Measurements from ENCODE around the gene SEMA5A. TPM values are rescaled to one million over a fixed set of nuclear protein-coding genes. Genes with fewer than 3 reads are reported as not detected.

Gene SEMA5A
- polyA plus RNA-seq, 3 donors = not detected

GRCh38 chr5:9313751-9314150, 232.1 kb downstream of the SEMA5A start:
- no peaks in the 10 kb centered on the region for H3K79me2 ChIP-seq (ENCODE audit: insufficient read depth, low read length)
- intact Hi-C loops (cut with micrococcal nuclease) = no loop called here
- no peak overlapping the region for H3K4me3 Mint-ChIP-seq
- no peak overlapping the region for H3K4me3 ChIP-seq (replicated peaks in 1 of 3; ENCODE audit: low read depth in 2 of 3, low read length in 3 of 3)
- H3K36me3 Mint-ChIP-seq = no peaks in the 10 kb centered on the region
- DNase-seq = no peak
- H2AFZ ChIP-seq (ENCODE audit: insufficient read depth, low read depth, low read length, poor library complexity, severe bottlenecking) = no peak overlapping the region
- no peaks in the 10 kb centered on the region for H3K36me3 ChIP-seq (replicated peaks in 1 of 2; ENCODE audit: control insufficient read depth in 1 of 2, insufficient read depth in 2 of 2, low read length in 2 of 2)
- no peak for TF ChIP-seq CTCF (IDR thresholded peaks at IDR 0.05)
- H3K27me3 ChIP-seq (ENCODE audit: control insufficient read depth in 2 of 2, insufficient read depth in 2 of 2, low read length in 2 of 2) = no peaks in the 10 kb centered on the region
- no peaks in the 10 kb centered on the region for H4K20me1 ChIP-seq (ENCODE audit: insufficient read depth, low read length)
- H3K4me1 ChIP-seq (ENCODE audit: control insufficient read depth in 1 of 2, insufficient read depth in 2 of 2, low read length in 2 of 2) = no peaks in the 10 kb centered on the region
- no peaks in the 10 kb centered on the region for H3K4me1 Mint-ChIP-seq
- H3K9ac ChIP-seq (ENCODE audit: insufficient read depth, low read length, poor library complexity, severe bottlenecking) = no peak overlapping the region
- H3K27ac ChIP-seq (ENCODE audit: low read depth in 1 of 2, low read length in 2 of 2) = no peak overlapping the region
- H3K9me3 ChIP-seq (replicated peaks in 1 of 2; ENCODE audit: control insufficient read depth in 1 of 2, insufficient read depth in 1 of 2, low read length in 2 of 2) = no peaks in the 10 kb centered on the region
- H3K9me3 Mint-ChIP-seq = peaks cover 0 to 5% (median 1%) of the 10 kb centered on the region in 7 donors
- no peak overlapping the region for H3K4me2 ChIP-seq (replicated peaks; ENCODE audit: extremely low read depth, low read length, poor library complexity, severe bottlenecking)
- H3K27me3 Mint-ChIP-seq (ENCODE audit: low read depth in 3 of 3) = no peaks in the 10 kb centered on the region
- H3K27ac Mint-ChIP-seq = no peak overlapping the region

- DNase-seq = no peak
- H3K9me3 Mint-ChIP-seq = peaks cover 0 to 3% (median 0%) of the 10 kb centered on the region in 7 donors
- Histone ChIP-seq H3K79me2 (ENCODE audit: insufficient read depth, low read length) (no peaks in the 10 kb centered on the region), H3K4me3 (replicated peaks in 1 of 3; ENCODE audit: low read depth in 2 of 3, low read length in 3 of 3) (no peak overlapping the region), H2AFZ (ENCODE audit: insufficient read depth, low read depth, low read length, poor library complexity, severe bottlenecking) (no peak overlapping the region), H4K20me1 (ENCODE audit: insufficient read depth, low read length) (no peaks in the 10 kb centered on the region), H3K36me3 (replicated peaks in 1 of 2; ENCODE audit: control insufficient read depth in 1 of 2, insufficient read depth in 2 of 2, low read length in 2 of 2) (no peaks in the 10 kb centered on the region), H3K27ac (ENCODE audit: low read depth in 1 of 2, low read length in 2 of 2) (no peak overlapping the region), H3K9me3 (replicated peaks in 1 of 2; ENCODE audit: control insufficient read depth in 1 of 2, insufficient read depth in 1 of 2, low read length in 2 of 2) (no peaks in the 10 kb centered on the region), H3K4me2 (replicated peaks; ENCODE audit: extremely low read depth, low read length, poor library complexity, severe bottlenecking) (no peak overlapping the region), H3K4me1 (ENCODE audit: control insufficient read depth in 1 of 2, insufficient read depth in 2 of 2, low read length in 2 of 2) (no peaks in the 10 kb centered on the region), H3K27me3 (ENCODE audit: control insufficient read depth in 2 of 2, insufficient read depth in 2 of 2, low read length in 2 of 2) (no peaks in the 10 kb centered on the region), H3K9ac (ENCODE audit: insufficient read depth, low read length, poor library complexity, severe bottlenecking) (no peak overlapping the region)
- no peak overlapping the region for H3K4me3 Mint-ChIP-seq
- TF ChIP-seq CTCF (IDR thresholded peaks at IDR 0.05) = no peak
- no peaks in the 10 kb centered on the region for H3K27me3 Mint-ChIP-seq (ENCODE audit: low read depth in 3 of 3)
- H3K4me1 Mint-ChIP-seq = no peaks in the 10 kb centered on the region
- H3K27ac Mint-ChIP-seq = no peak overlapping the region
- no peaks in the 10 kb centered on the region for H3K36me3 Mint-ChIP-seq
- intact Hi-C loops (cut with micrococcal nuclease) = no loop called here
Measured at GRCh38 chr5:9307150-9307549, 238.7 kb downstream of the SEMA5A start.
